K562 (cell line): ENCODE data around the gene SYNGR1. TPM values are rescaled to one million over a fixed set of nuclear protein-coding genes. Genes with fewer than 3 reads are reported as not detected.

Experiments used
- ATAC-seq: fragments of 200-7000 bp; cut with Tn5 transposase; 3 replicates; pipeline ENCODE4 v1.9.1; 2020; ENCODE audit warnings: moderate library complexity
- BruUV-seq: library from RNA; stranded (reverse); fragments of 400-500 nt; replicated peaks from 2 replicates; lab custom pipeline; 2021; lab: Mats Ljungman, UMichigan
- CTCF ChIA-PET: fragments of 300-600 bp; formaldehyde crosslinking; extraction: SDS; loops from one replicate; lab custom pipeline; 2021; ENCODE audit warnings: low intra/inter-chr PET ratio; lab: Yijun Ruan, JAX
- POLR2A ChIA-PET: fragments of 300-600, 350-650 bp; sonication (Branson Sonifier 250); formaldehyde crosslinking; extraction: SDS; loops from one replicate; lab custom pipeline; 2021; ENCODE audit warnings: antibody characterized with exemption, inconsistent platforms; lab: Yijun Ruan, JAX
- DNase-seq, 4 experiments: peaks; one replicate each; pipeline versions ENCODE4 v3.0.0 to v3.0.0-alpha.2; 2011 to 2018; ENCODE audit warnings: low spot score in 3 of 4, mixed read lengths in 3 of 4; ENCODE audit errors: extremely low read depth in 1 of 4
- FAIRE-seq: peaks from 2 replicates; lab custom pipeline; 2011; peaks lifted over from hg19 to GRCh38; lab: Jason Lieb, UNC
- H2AFZ ChIP-seq: 2 replicates; pipeline ENCODE4 v1.6.0; 2011; ENCODE audit warnings: low read depth, low read length, control low read depth, inconsistent platforms
- H3K27ac ChIP-seq: fragments of 200-600 bp; 3 replicates; pipeline ENCODE4 v1.8.0; 2011; ENCODE audit warnings: low read depth, mild to moderate bottlenecking, control low read depth, inconsistent platforms, low read length, moderate library complexity, mixed read lengths; ENCODE audit errors: extremely low read depth
- H3K27me3 ChIP-seq, 2 experiments: fragments of 300-600 bp in 1 of 2; 2 replicates in 1 of 2; 3 replicates in 1 of 2; pipeline versions ENCODE4 v1.6.0 to v1.8.0; 2011; ENCODE audit warnings: inconsistent platforms in 2 of 2, low read length in 2 of 2, mild to moderate bottlenecking in 1 of 2, mixed read lengths in 1 of 2, moderate library complexity in 1 of 2; ENCODE audit not compliant: control insufficient read depth in 2 of 2, insufficient read depth in 2 of 2
- H3K36me3 ChIP-seq: fragments of 300-600 bp; 3 replicates; pipeline ENCODE4 v1.8.0; 2011; ENCODE audit warnings: mild to moderate bottlenecking, low read length, inconsistent platforms; ENCODE audit not compliant: control insufficient read depth, insufficient read depth
- H3K4me1 ChIP-seq, 2 experiments: fragments of 200-600 bp in 1 of 2; replicated peaks in 1 of 2; 2 replicates in 1 of 2; 3 replicates in 1 of 2; pipeline versions ENCODE4 v1.5.1 to v1.8.0; 2011; ENCODE audit warnings: inconsistent platforms in 2 of 2, low read length in 2 of 2, mild to moderate bottlenecking in 1 of 2, mixed read lengths in 1 of 2, moderate library complexity in 1 of 2; ENCODE audit not compliant: control insufficient read depth in 2 of 2, insufficient read depth in 2 of 2
- H3K4me2 ChIP-seq: 2 replicates; pipeline ENCODE4 v1.6.1; 2011; ENCODE audit warnings: low read length, control low read depth, inconsistent platforms, mixed read lengths; ENCODE audit not compliant: insufficient read depth
- H3K4me3 ChIP-seq: fragments of 200-600 bp; sonication (generic), shearing (Covaris generic); 2 replicates; pipeline ENCODE4 v1.5.1; 2016; ENCODE audit warnings: control low read depth, inconsistent platforms
- H3K79me2 ChIP-seq: fragments of 200-600 bp; 3 replicates; pipeline ENCODE4 v1.8.0; 2011; ENCODE audit warnings: low read length, inconsistent platforms; ENCODE audit not compliant: control insufficient read depth, insufficient read depth
- H3K9ac ChIP-seq, 2 experiments: 2 replicates each; pipeline versions ENCODE4 v1.6.0 to v1.6.1; 2011; ENCODE audit warnings: low read depth in 2 of 2, low read length in 2 of 2, control low read depth in 1 of 2, inconsistent platforms in 1 of 2, mild to moderate bottlenecking in 1 of 2, mixed read lengths in 1 of 2; ENCODE audit not compliant: insufficient read depth in 1 of 2
- H3K9me1 ChIP-seq: one replicate; pipeline ENCODE4 v1.6.0; 2011; ENCODE audit warnings: inconsistent platforms, mild to moderate bottlenecking, low read length, moderate library complexity; ENCODE audit not compliant: control insufficient read depth, insufficient read depth
- H3K9me3 ChIP-seq: replicated peaks from 2 replicates; pipeline ENCODE4 v1.5.1; 2011; ENCODE audit warnings: low read depth, low read length, inconsistent platforms; ENCODE audit not compliant: control insufficient read depth, insufficient read depth
- H4K20me1 ChIP-seq: replicated peaks from 2 replicates; pipeline ENCODE4 v1.6.1; 2011; ENCODE audit warnings: low read length, inconsistent platforms, mixed read lengths; ENCODE audit not compliant: control insufficient read depth, insufficient read depth
- BRD4 ChIP-seq: fragments of 200-600 bp; sonication (generic); IDR thresholded peaks from 2 replicates; pipeline ENCODE4 v1.6.1; 2017; ENCODE audit warnings: inconsistent platforms
- ZKSCAN1 ChIP-seq: fragments of 150-350 bp; IDR thresholded peaks from 2 replicates; pipeline ENCODE4 v1.6.1; 2016; ENCODE audit warnings: low read depth, low read length
- WGBS: fragments of 100-300 bp; shearing (Covaris generic); methylation state at CpG from one replicate; pipeline ENCODE4 v1.1.6; 2016; ENCODE audit warnings: low coverage, mixed read lengths; ENCODE audit not compliant: insufficient coverage; ENCODE audit errors: missing lambda C conversion rate; 5-methylcytosine and 5-hydroxymethylcytosine counted together
- in situ Hi-C: fragments of 300-500 bp; cut with MboI; formaldehyde crosslinking; loops from 4 replicates; pipeline ENCODE4 v1.15.0; 2018; ENCODE audit warnings: inconsistent platforms, mixed read lengths
- intact Hi-C: fragments of 100-400 bp; cut with micrococcal nuclease; formaldehyde crosslinking; loops from 2 replicates; pipeline ENCODE4 v1.14.2; 2022
- polyA plus RNA-seq, 8 experiments: library from polyadenylated mRNA; depleted of rRNA in 4 of 8; stranded (reverse) in 5 of 8; unstranded in 3 of 8; fragments of >200 nt; fragmentation: Nextera tagmentation in 2 of 8; fragmentation: Illumina TruSeq in 1 of 8; extraction: Ambion mirVana in 2 of 8; extraction: Trizol in 1 of 8; gene quantifications; 2 replicates each; pipeline versions ENCODE4 v1.2.1 to v1.2.3, GENCODE V29; 2011 to 2014; ENCODE audit warnings: inconsistent platforms in 1 of 8, missing spikeins in 1 of 8
- total RNA-seq, 7 experiments: library from RNA; depleted of rRNA in 6 of 7; stranded (reverse); fragments of >200 nt in 6 of 7; fragmentation: Illumina TruSeq in 2 of 7; extraction: Trizol in 2 of 7; gene quantifications; 2 replicates each; pipeline versions ENCODE4 v1.2.1 to v1.2.3, GENCODE V29; 2011 to 2021; ENCODE audit warnings: low replicate concordance in 1 of 7

The SYNGR1 gene
- total and polyA plus RNA-seq, 9 of the 15 experiments (the other 6 are each of a cell fraction or from before 2014, with no cell fraction given), result 1.8 to 15.9 (median 5.5) TPM

GRCh38 chr22:39303892-39304671 is 45.7 kb upstream of the SYNGR1 start:
- Histone ChIP-seq H3K4me3 (no peak overlapping the region), H3K27me3 (no peaks in the 10 kb centered on the region), H3K9ac (no peak overlapping the region; a peak in 1 of 4 replicates), H3K9me3 (no peaks in the 10 kb centered on the region), H3K36me3 (no peaks in the 10 kb centered on the region), H4K20me1 (no peaks in the 10 kb centered on the region), H3K79me2 (no peaks in the 10 kb centered on the region), H3K4me1 (peaks cover 12 to 28% of the 10 kb centered on the region in 2 experiments; a peak in 4 of 5 replicates), H3K27ac (no peak overlapping the region)
- BruUV-seq, result no TSS peak
- ATAC-seq (no peak), FAIRE-seq (no peak), DNase-seq (no peak)
- in situ Hi-C loops, result no loop called here
- 66% methylated on average over 10 of the region's 16 CpGs for WGBS
- POLR2A ChIA-PET, result interaction anchor here (3.5 to 5.1 kb wide), 2 partner anchors 13 to 14 kb away, joined by 31 to 59 read pairs; partner anchors contain the start of gene RPL3
- no peak for TF ChIP-seq BRD4
- TF ChIP-seq ZKSCAN1, result peak; percentile 49; the same call in 1 of the 2 replicates
- TF ChIP-seq, all 486 proteins: peak for 1
- Histone ChIP-seq H3K9me1 (no peaks in the 10 kb centered on the region), H3K4me2 (no peak overlapping the region), H2AFZ (no peak overlapping the region)
- intact Hi-C loops, result loop anchor here (10.0 kb wide), 1 partner anchor 59 kb away; the partner anchor contains the start of gene PDGFB
- CTCF ChIA-PET, result no interaction called here
